Stimulated activated memory B cell treated with anti-CD40 and anti-IgM and Interleukin-4, amounts not matched to agents 10 μg/mL and 1 μg/mL and 100 μg/mL, for 72 hours (primary cell): Measurements from ENCODE around the gene TACC2.

Source experiments
- ATAC-seq: fragments of 150-1000 bp; cut with Tn5 transposase; 2 replicates; pipeline ENCODE4 v1.10.0; 2021
- H3K27ac Mint-ChIP-seq: one replicate; pipeline ENCODE4 v1.8.0; 2022; ENCODE audit warnings: mild to moderate bottlenecking, mixed read lengths
- H3K27me3 Mint-ChIP-seq: one replicate; pipeline ENCODE4 v1.8.0; 2022; ENCODE audit warnings: mixed read lengths
- H3K36me3 Mint-ChIP-seq: one replicate; pipeline ENCODE4 v1.8.0; 2022; ENCODE audit warnings: mixed read lengths
- H3K4me1 Mint-ChIP-seq: one replicate; pipeline ENCODE4 v1.8.0; 2022; ENCODE audit warnings: mixed read lengths
- H3K4me3 Mint-ChIP-seq: one replicate; pipeline ENCODE4 v1.8.0; 2022; ENCODE audit warnings: mild to moderate bottlenecking, moderate library complexity, mixed read lengths
- H3K9me3 Mint-ChIP-seq: one replicate; pipeline ENCODE4 v1.8.0; 2022; ENCODE audit warnings: mixed read lengths

The TACC2 gene

GRCh38 chr10:122216047-122216446 is 227.1 kb downstream of the TACC2 start:
- Mint-ChIP-seq H3K4me3 (no peak overlapping the region), H3K27ac (no peak overlapping the region), H3K36me3 (no peaks in the 10 kb centered on the region), H3K27me3 (peaks cover 26% of the 10 kb centered on the region), H3K4me1 (no peaks in the 10 kb centered on the region), H3K9me3 (no peaks in the 10 kb centered on the region)
- ATAC-seq: no peak

- Mint-ChIP-seq H3K36me3 (no peaks in the 10 kb centered on the region), H3K27ac (no peak overlapping the region), H3K4me3 (no peak overlapping the region), H3K27me3 (peaks cover 18% of the 10 kb centered on the region), H3K9me3 (no peaks in the 10 kb centered on the region), H3K4me1 (no peaks in the 10 kb centered on the region)
- no peak for ATAC-seq
Observed at GRCh38 chr10:122219340-122219739, 230.4 kb downstream of the TACC2 start.

GRCh38 chr10:122220736-122221135 is 231.8 kb downstream of the TACC2 start:
- no peaks in the 10 kb centered on the region for H3K9me3 Mint-ChIP-seq
- H3K36me3 Mint-ChIP-seq: no peaks in the 10 kb centered on the region
- no peak for ATAC-seq
- H3K27ac Mint-ChIP-seq: no peak overlapping the region
- H3K4me1 Mint-ChIP-seq: no peaks in the 10 kb centered on the region
- H3K27me3 Mint-ChIP-seq: peaks cover 14% of the 10 kb centered on the region
- H3K4me3 Mint-ChIP-seq: no peak overlapping the region

GRCh38 chr10:122221958-122222357 is 233.0 kb downstream of the TACC2 start:
- Mint-ChIP-seq H3K4me3 (no peak overlapping the region), H3K36me3 (no peaks in the 10 kb centered on the region), H3K9me3 (no peaks in the 10 kb centered on the region), H3K4me1 (no peaks in the 10 kb centered on the region), H3K27me3 (peaks cover 21% of the 10 kb centered on the region), H3K27ac (no peak overlapping the region)
- ATAC-seq: no peak

GRCh38 chr10:122222638-122223037 is 233.7 kb downstream of the TACC2 start:
- H3K4me1 Mint-ChIP-seq: no peaks in the 10 kb centered on the region
- H3K36me3 Mint-ChIP-seq: no peaks in the 10 kb centered on the region
- H3K4me3 Mint-ChIP-seq: no peak overlapping the region
- no peak for ATAC-seq
- H3K9me3 Mint-ChIP-seq: no peaks in the 10 kb centered on the region
- H3K27me3 Mint-ChIP-seq: peaks cover 21% of the 10 kb centered on the region
- no peak overlapping the region for H3K27ac Mint-ChIP-seq

GRCh38 chr10:122224159-122224558 is 235.2 kb downstream of the TACC2 start:
- Mint-ChIP-seq H3K4me3 (no peak overlapping the region), H3K27me3 (peaks cover 15% of the 10 kb centered on the region), H3K36me3 (no peaks in the 10 kb centered on the region), H3K27ac (no peak overlapping the region), H3K9me3 (no peaks in the 10 kb centered on the region), H3K4me1 (no peaks in the 10 kb centered on the region)
- ATAC-seq: no peak

GRCh38 chr10:122225330-122225729 is 236.4 kb downstream of the TACC2 start:
- ATAC-seq: no peak
- Mint-ChIP-seq H3K27me3 (peaks cover 10% of the 10 kb centered on the region), H3K4me1 (no peaks in the 10 kb centered on the region), H3K4me3 (no peak overlapping the region), H3K27ac (no peak overlapping the region), H3K36me3 (no peaks in the 10 kb centered on the region), H3K9me3 (no peaks in the 10 kb centered on the region)

GRCh38 chr10:122227754-122228153 is 238.8 kb downstream of the TACC2 start:
- H3K4me3 Mint-ChIP-seq: no peak overlapping the region
- ATAC-seq: no peak
- no peak overlapping the region for H3K27ac Mint-ChIP-seq
- no peaks in the 10 kb centered on the region for H3K36me3 Mint-ChIP-seq
- peaks cover 10% of the 10 kb centered on the region for H3K27me3 Mint-ChIP-seq
- H3K4me1 Mint-ChIP-seq: no peaks in the 10 kb centered on the region
- H3K9me3 Mint-ChIP-seq: no peaks in the 10 kb centered on the region

GRCh38 chr10:122229666-122230065 is 240.7 kb downstream of the TACC2 start:
- H3K36me3 Mint-ChIP-seq: no peaks in the 10 kb centered on the region
- H3K27ac Mint-ChIP-seq: no peak overlapping the region
- H3K9me3 Mint-ChIP-seq: no peaks in the 10 kb centered on the region
- no peak overlapping the region for H3K4me3 Mint-ChIP-seq
- no peaks in the 10 kb centered on the region for H3K4me1 Mint-ChIP-seq
- peaks cover 21% of the 10 kb centered on the region for H3K27me3 Mint-ChIP-seq
- ATAC-seq: no peak

- Mint-ChIP-seq H3K4me3 (no peak overlapping the region), H3K27ac (no peak overlapping the region), H3K36me3 (no peaks in the 10 kb centered on the region), H3K9me3 (no peaks in the 10 kb centered on the region), H3K4me1 (no peaks in the 10 kb centered on the region), H3K27me3 (peaks cover 21% of the 10 kb centered on the region)
- no peak for ATAC-seq
Observed at GRCh38 chr10:122230222-122230621, 241.3 kb downstream of the TACC2 start.

GRCh38 chr10:122232769-122233168 is 243.8 kb downstream of the TACC2 start:
- Mint-ChIP-seq H3K36me3 (no peaks in the 10 kb centered on the region), H3K4me3 (no peak overlapping the region), H3K9me3 (no peaks in the 10 kb centered on the region), H3K27me3 (peaks cover 10% of the 10 kb centered on the region), H3K27ac (no peak overlapping the region), H3K4me1 (no peaks in the 10 kb centered on the region)
- no peak for ATAC-seq

GRCh38 chr10:122233857-122234348 is 244.9 kb downstream of the TACC2 start:
- ATAC-seq: peak; percentile 6
- Mint-ChIP-seq H3K27me3 (peaks cover 10% of the 10 kb centered on the region), H3K4me3 (no peak overlapping the region), H3K9me3 (no peaks in the 10 kb centered on the region), H3K36me3 (no peaks in the 10 kb centered on the region), H3K27ac (no peak overlapping the region), H3K4me1 (no peaks in the 10 kb centered on the region)

GRCh38 chr10:122234416-122234815 is 245.5 kb downstream of the TACC2 start:
- no peaks in the 10 kb centered on the region for H3K36me3 Mint-ChIP-seq
- no peaks in the 10 kb centered on the region for H3K4me1 Mint-ChIP-seq
- H3K27ac Mint-ChIP-seq: no peak overlapping the region
- H3K4me3 Mint-ChIP-seq: no peak overlapping the region
- H3K9me3 Mint-ChIP-seq: no peaks in the 10 kb centered on the region
- no peak for ATAC-seq
- peaks cover 10% of the 10 kb centered on the region for H3K27me3 Mint-ChIP-seq

- no peak overlapping the region for H3K4me3 Mint-ChIP-seq
- H3K27me3 Mint-ChIP-seq: peaks cover 10% of the 10 kb centered on the region
- no peaks in the 10 kb centered on the region for H3K9me3 Mint-ChIP-seq
- ATAC-seq: no peak
- H3K27ac Mint-ChIP-seq: no peak overlapping the region
- H3K36me3 Mint-ChIP-seq: no peaks in the 10 kb centered on the region
- no peaks in the 10 kb centered on the region for H3K4me1 Mint-ChIP-seq
Observed at GRCh38 chr10:122236690-122237306, 247.8 kb downstream of the TACC2 start.

- no peak overlapping the region for H3K27ac Mint-ChIP-seq
- ATAC-seq: no peak
- no peaks in the 10 kb centered on the region for H3K9me3 Mint-ChIP-seq
- no peaks in the 10 kb centered on the region for H3K4me1 Mint-ChIP-seq
- H3K27me3 Mint-ChIP-seq: peaks cover 10% of the 10 kb centered on the region
- H3K36me3 Mint-ChIP-seq: no peaks in the 10 kb centered on the region
- H3K4me3 Mint-ChIP-seq: no peak overlapping the region
Observed at GRCh38 chr10:122237331-122237990, 248.5 kb downstream of the TACC2 start.

- no peaks in the 10 kb centered on the region for H3K27me3 Mint-ChIP-seq
- no peaks in the 10 kb centered on the region for H3K4me1 Mint-ChIP-seq
- no peaks in the 10 kb centered on the region for H3K9me3 Mint-ChIP-seq
- ATAC-seq: no peak
- H3K4me3 Mint-ChIP-seq: no peak overlapping the region
- H3K27ac Mint-ChIP-seq: no peak overlapping the region
- H3K36me3 Mint-ChIP-seq: no peaks in the 10 kb centered on the region
Observed at GRCh38 chr10:122239578-122240257, 250.8 kb downstream of the TACC2 start.
